ENCODE results near the gene FREM1.

DNA sequence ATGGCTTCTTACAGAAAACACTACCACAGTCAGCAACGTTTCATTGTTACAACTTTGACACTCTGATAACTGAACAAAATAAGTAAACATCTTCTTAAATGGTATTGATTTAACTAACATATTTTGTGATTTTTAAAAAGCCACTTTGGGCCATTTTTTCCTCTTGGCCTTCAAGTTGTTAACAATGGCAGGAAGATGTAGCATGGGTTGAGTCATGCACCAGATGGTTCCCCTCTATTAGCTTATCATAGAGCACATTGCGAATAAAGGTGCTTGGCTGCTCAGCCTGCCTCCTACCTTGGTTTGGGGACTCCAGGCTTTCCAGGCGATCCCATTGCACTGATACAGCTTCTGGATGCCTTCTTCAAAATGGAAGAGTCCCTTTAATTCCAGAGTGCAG is 163.6 kb downstream of the FREM1 start:
- TF ChIP-seq FOXA1 (IDR thresholded peaks at IDR 0.05) (no peak), NFRKB (IDR thresholded peaks at IDR 0.05) (no peak), TARDBP (IDR thresholded peaks at IDR 0.05) (no peak), FOXK2 (IDR thresholded peaks at IDR 0.05) (no peak), CTBP1 (IDR thresholded peaks at IDR 0.05; ENCODE audit: borderline replicate concordance) (no peak), SUZ12 (IDR thresholded peaks at IDR 0.05) (no peak), BHLHE40 (IDR thresholded peaks at IDR 0.05; ENCODE audit: borderline replicate concordance) (no peak), ZNF384 (IDR thresholded peaks at IDR 0.05) (no peak)
- TF ChIP-seq, protein P1, sequence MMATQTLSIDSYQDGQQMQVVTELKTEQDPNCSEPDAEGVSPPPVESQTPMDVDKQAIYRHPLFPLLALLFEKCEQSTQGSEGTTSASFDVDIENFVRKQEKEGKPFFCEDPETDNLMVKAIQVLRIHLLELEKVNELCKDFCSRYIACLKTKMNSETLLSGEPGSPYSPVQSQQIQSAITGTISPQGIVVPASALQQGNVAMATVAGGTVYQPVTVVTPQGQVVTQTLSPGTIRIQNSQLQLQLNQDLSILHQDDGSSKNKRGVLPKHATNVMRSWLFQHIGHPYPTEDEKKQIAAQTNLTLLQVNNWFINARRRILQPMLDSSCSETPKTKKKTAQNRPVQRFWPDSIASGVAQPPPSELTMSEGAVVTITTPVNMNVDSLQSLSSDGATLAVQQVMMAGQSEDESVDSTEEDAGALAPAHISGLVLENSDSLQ (IDR thresholded peaks at IDR 0.05): no peak

All from HEK293T (cell line).